ENCODE results near the gene DAB2IP. TPM values are rescaled to one million over a fixed set of nuclear protein-coding genes. Genes with fewer than 3 reads are reported as not detected.

Gene DAB2IP
- total and polyA plus RNA-seq, 2 of the 4 experiments (the other 2 are of a cell fraction), result 5.6 to 17.2 TPM

DNA sequence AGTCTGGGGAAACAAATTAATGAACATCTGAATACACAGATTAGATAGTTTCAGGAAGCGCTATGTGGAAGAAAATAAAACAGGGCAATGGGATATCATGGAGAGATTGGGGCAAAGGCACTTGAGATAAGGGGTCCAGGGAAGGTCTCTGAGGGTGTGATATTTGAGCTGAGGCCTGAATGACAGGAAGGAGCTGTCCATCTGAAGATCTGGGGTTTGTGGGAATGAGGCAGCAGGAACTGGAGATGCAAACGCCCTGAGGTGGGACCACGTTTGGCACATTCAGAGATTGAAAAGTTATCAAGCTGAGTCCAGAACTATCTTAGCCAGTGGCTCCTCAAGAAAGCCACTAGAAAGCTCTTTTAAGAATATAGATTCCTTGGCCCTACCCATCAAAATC, 8.7 kb upstream of the DAB2IP start:
- Histone ChIP-seq H4K8ac (ENCODE audit: low read depth in 2 of 2, low read length in 2 of 2) (no peak overlapping the region), H2AFZ (replicated peaks; ENCODE audit: low read length, poor library complexity) (no peak overlapping the region), H3K79me1 (ENCODE audit: low read depth in 1 of 2, low read length in 2 of 2) (no peaks in the 10 kb centered on the region; a peak in 1 of 4 replicates), H3K4ac (ENCODE audit: low read depth, low read length) (no peak overlapping the region), H4K5ac (ENCODE audit: low read depth, low read length) (no peak overlapping the region), H3K9ac (ENCODE audit: low read depth, low read length) (no peak overlapping the region), H3K27ac (ENCODE audit: insufficient read depth, low read length) (no peak overlapping the region), H4K20me1 (ENCODE audit: insufficient read depth, low read length) (peaks cover 6% of the 10 kb centered on the region), H4K91ac (ENCODE audit: insufficient read depth, low read depth, low read length) (no peak overlapping the region), H3K36me3 (ENCODE audit: control insufficient read depth, insufficient read depth, low read length) (no peaks in the 10 kb centered on the region), H3K4me2 (ENCODE audit: low read depth, low read length) (no peak overlapping the region), H2BK20ac (ENCODE audit: low read depth, low read length) (no peak overlapping the region), H3K18ac (ENCODE audit: low read depth, low read length) (no peak overlapping the region), H2BK15ac (ENCODE audit: low read depth, low read length) (no peak overlapping the region), H2AK9ac (replicated peaks; ENCODE audit: low read depth, low read length, poor library complexity) (no peak overlapping the region), H3K23ac (ENCODE audit: low read depth, low read length) (no peak overlapping the region), H2BK120ac (ENCODE audit: low read depth, low read length) (no peak overlapping the region), H3K9me1 (ENCODE audit: insufficient read depth, low read length) (no peaks in the 10 kb centered on the region), H2BK5ac (ENCODE audit: low read depth, low read length, poor library complexity, severe bottlenecking) (no peak overlapping the region), H3K4me3 (ENCODE audit: insufficient read depth, low read depth, low read length) (no peak overlapping the region), H2AK5ac (ENCODE audit: low read depth, low read length) (no peak overlapping the region), H3K27me3 (ENCODE audit: control insufficient read depth, insufficient read depth, low read length) (no peaks in the 10 kb centered on the region), H3K4me1 (ENCODE audit: control insufficient read depth, insufficient read depth, low read length) (peaks cover 5% of the 10 kb centered on the region; the same call in 1 of the 2 replicates), H3K56ac (ENCODE audit: extremely low read depth, insufficient read depth, low read length) (no peak overlapping the region), H3K14ac (replicated peaks; ENCODE audit: low read depth, low read length) (no peak overlapping the region), H3K9me3 (ENCODE audit: control insufficient read depth, insufficient read depth, low read length) (no peaks in the 10 kb centered on the region)
- BruUV-seq (replicated peaks), result no TSS peak
- ChIA-PET CTCF (interaction anchor here (0.7 kb wide), 1 partner anchor 431 kb away, joined by 6 read pairs; no protein-coding TSS in a partner anchor), POLR2A (ENCODE audit: unreplicated experiment) (no interaction called here)
- dilution Hi-C loops (cut with HindIII; ENCODE audit: low sequenced_read_pairs, unreplicated experiment), result no loop called here
- ATAC-seq (ENCODE audit: low read depth) (no peak), DNase-seq (no peak)
- no CpG with 5 or more reads among the region's 3 CpGs for WGBS, 2 experiments (ENCODE audit: extremely low coverage in 2 of 2, insufficient read length in 1 of 2)
- no peak for TF ChIP-seq CTCF (conservative IDR thresholded peaks at IDR 0.05; ENCODE audit: low read depth, low read length)
- in situ Hi-C loops (cut with MboI; ENCODE audit: low sequenced_read_pairs), result no loop called here
- intact Hi-C loops (cut with micrococcal nuclease), result no loop called here
